Measurements from ENCODE around the gene TRAF7. TPM values are rescaled to one million over a fixed set of nuclear protein-coding genes. Genes with fewer than 3 reads are reported as not detected.
"Not testable (repeated sequence)": the region's sequence is repeated elsewhere in the genome, so short reads cannot be mapped to it uniquely, and the experiment has no call there.

Gene TRAF7
- total RNA-seq, 2 experiments from 2014 or later, result 19.9 to 24.0 TPM

DNA sequence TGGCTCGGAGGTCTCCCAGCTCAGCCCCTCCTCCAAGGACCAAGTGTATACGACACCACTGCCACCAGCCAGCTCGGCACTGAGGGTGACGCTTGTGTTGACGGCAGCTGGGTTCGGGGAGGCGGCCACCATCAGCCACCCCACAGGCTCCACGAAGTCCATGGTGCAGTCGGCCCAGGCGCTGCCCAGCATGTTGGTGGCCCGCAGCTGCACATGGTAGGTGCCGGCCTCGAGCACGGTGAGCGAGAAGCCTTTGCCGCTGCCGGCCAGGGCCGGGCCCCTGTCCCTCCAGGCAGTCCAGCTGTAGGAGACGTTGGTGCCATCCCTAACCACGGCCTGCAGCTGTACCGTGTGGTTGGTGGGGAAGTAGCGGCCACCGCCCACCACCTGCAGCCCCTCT lies 45.7 kb upstream of the TRAF7 start:
- H3K36me3 Mint-ChIP-seq (ENCODE audit: low read depth); POLR2A ChIA-PET; H3K27me3 ChIP-seq (ENCODE audit: control insufficient read depth in 1 of 2, insufficient read depth in 2 of 2, low read length in 2 of 2); CTCF ChIA-PET; H3K4me1 Mint-ChIP-seq (ENCODE audit: low read depth); DNase-seq; H3K27ac ChIP-seq (ENCODE audit: low read depth in 1 of 2, low read length in 2 of 2); H3K36me3 ChIP-seq (ENCODE audit: insufficient read depth, low read length); H3K4me3 ChIP-seq (ENCODE audit: low read length); intact Hi-C loops (cut with DNase I, micrococcal nuclease); H3K4me1 ChIP-seq (ENCODE audit: insufficient read depth, low read length); H3K9me3 Mint-ChIP-seq; H3K4me3 Mint-ChIP-seq; H3K27ac Mint-ChIP-seq; H3K9me3 ChIP-seq (ENCODE audit: control insufficient read depth in 1 of 2, insufficient read depth in 1 of 2, low read length in 2 of 2); H3K27me3 Mint-ChIP-seq; ATAC-seq (ENCODE audit: poor library complexity): not testable (repeated sequence)

DNA sequence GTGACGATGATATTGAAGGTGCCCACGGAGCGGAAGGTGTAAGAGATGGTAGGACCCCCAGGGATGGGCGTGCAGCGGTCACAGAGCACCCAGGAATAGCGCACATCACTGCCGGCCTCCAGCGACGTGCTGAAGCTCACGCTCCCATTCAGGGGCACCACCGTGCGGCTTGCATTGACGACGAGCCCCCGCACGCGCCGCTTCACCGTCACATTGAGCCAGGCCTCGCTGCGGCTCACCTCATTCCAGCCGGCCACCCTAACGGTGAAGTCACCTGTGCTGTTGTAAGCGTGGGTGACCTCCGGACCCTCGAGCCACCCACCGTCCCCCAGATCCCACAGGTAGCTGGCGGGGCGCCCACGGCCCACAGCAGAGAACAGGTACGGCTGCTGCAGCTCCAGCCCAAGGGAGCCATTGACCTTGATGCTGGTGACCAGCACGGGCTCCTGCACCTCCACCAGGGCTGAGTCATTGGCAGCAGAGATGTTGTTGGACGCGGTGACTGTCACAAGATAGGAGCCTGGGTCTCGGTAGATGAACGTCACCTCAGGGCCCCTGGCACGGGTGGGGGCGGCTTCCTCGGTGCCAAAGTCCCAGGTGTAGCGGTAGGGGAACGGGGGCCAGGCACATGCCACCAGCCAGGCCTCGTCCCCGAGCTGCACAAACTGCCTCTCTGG lies 45.1 kb upstream of the TRAF7 start:
- CTCF ChIA-PET; H3K27ac ChIP-seq (ENCODE audit: low read depth in 1 of 2, low read length in 2 of 2); DNase-seq; H3K4me1 Mint-ChIP-seq (ENCODE audit: low read depth); H3K27ac Mint-ChIP-seq; H3K27me3 Mint-ChIP-seq; intact Hi-C loops (cut with DNase I, micrococcal nuclease); POLR2A ChIA-PET; H3K36me3 Mint-ChIP-seq (ENCODE audit: low read depth); H3K36me3 ChIP-seq (ENCODE audit: insufficient read depth, low read length); H3K27me3 ChIP-seq (ENCODE audit: control insufficient read depth in 1 of 2, insufficient read depth in 2 of 2, low read length in 2 of 2); H3K9me3 Mint-ChIP-seq; ATAC-seq (ENCODE audit: poor library complexity); H3K9me3 ChIP-seq (ENCODE audit: control insufficient read depth in 1 of 2, insufficient read depth in 1 of 2, low read length in 2 of 2); H3K4me1 ChIP-seq (ENCODE audit: insufficient read depth, low read length); H3K4me3 Mint-ChIP-seq; H3K4me3 ChIP-seq (ENCODE audit: low read length): not testable (repeated sequence)

DNA sequence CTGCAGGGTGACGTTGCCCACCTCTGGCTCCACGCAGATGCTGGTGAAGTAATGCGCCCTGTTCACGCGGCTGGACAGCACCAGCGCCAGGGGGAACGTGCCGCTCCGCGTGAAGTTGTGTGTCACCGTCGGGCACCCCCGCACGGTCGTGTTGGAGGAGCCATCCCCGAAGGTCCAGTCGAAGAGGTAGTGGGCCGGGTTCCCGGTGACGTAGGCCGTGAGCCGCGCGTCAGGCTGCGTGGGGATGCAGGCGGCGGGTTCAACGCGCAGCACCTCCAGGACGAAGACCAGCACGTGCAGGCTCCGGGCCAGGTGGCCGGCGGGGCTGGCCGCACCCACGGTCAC lies 44.6 kb upstream of the TRAF7 start:
- H3K4me1 Mint-ChIP-seq (ENCODE audit: low read depth); H3K27ac ChIP-seq (ENCODE audit: low read depth in 1 of 2, low read length in 2 of 2); H3K27ac Mint-ChIP-seq; H3K9me3 Mint-ChIP-seq; H3K27me3 Mint-ChIP-seq; H3K36me3 ChIP-seq (ENCODE audit: insufficient read depth, low read length); H3K4me3 ChIP-seq (ENCODE audit: low read length); POLR2A ChIA-PET; H3K9me3 ChIP-seq (ENCODE audit: control insufficient read depth in 1 of 2, insufficient read depth in 1 of 2, low read length in 2 of 2); ATAC-seq (ENCODE audit: poor library complexity); intact Hi-C loops (cut with DNase I, micrococcal nuclease); H3K27me3 ChIP-seq (ENCODE audit: control insufficient read depth in 1 of 2, insufficient read depth in 2 of 2, low read length in 2 of 2); H3K4me3 Mint-ChIP-seq; H3K4me1 ChIP-seq (ENCODE audit: insufficient read depth, low read length); CTCF ChIA-PET; H3K36me3 Mint-ChIP-seq (ENCODE audit: low read depth): not testable (repeated sequence)
- DNase-seq, result peak in 1 of 14 experiments; percentile 21

DNA sequence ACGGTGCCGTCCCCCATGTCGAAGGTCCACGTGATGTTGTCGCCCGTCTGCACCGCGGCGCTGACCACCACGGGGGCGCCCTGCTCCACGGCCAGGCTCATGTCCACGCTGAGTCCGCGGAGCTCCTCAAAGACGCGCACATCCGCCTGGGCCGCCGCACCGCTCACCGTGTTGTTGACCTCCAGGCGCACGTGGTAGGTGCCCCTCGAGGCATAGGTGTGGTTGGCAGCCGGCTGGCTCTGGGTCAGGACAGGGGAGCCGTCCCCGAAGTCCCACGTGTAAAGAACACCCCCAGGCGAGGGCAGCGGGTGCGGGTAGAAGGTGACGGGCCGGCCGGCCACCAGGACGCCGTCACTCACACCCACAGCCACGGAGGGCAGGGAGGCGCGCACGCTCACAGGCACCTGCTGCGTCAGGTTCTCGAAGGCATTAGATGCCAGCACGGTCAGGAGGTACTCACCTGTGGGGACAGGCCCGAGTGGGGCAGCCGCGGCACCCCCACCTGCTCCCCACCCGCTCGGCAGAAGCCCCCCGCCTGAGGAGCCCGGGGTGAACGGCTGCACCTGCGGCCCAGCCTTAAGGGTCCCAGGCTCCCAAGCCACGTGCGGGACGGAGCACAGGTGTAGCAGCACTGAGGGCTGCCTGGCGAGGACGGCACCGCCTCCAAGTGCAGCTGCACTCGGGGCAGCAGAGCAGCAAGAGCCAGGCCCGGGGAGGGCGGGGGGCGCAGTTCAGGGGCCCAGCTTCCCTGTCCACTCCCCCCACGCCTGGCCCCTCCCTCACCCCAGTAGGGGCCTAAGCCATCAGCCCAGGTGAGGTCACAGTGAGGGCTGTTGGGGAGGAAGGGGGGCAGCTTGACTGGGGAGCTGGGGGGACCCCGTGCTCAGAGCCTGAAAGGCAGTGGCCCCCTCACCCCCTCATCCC lies 43.9 kb upstream of the TRAF7 start:
- H3K27ac Mint-ChIP-seq; H3K9me3 ChIP-seq (ENCODE audit: control insufficient read depth in 1 of 2, insufficient read depth in 1 of 2, low read length in 2 of 2); H3K27ac ChIP-seq (ENCODE audit: low read depth in 1 of 2, low read length in 2 of 2); DNase-seq; H3K4me3 Mint-ChIP-seq; H3K36me3 Mint-ChIP-seq (ENCODE audit: low read depth); H3K27me3 Mint-ChIP-seq; ATAC-seq (ENCODE audit: poor library complexity); H3K4me3 ChIP-seq (ENCODE audit: low read length); CTCF ChIA-PET; H3K9me3 Mint-ChIP-seq; H3K4me1 ChIP-seq (ENCODE audit: insufficient read depth, low read length); H3K36me3 ChIP-seq (ENCODE audit: insufficient read depth, low read length); H3K4me1 Mint-ChIP-seq (ENCODE audit: low read depth); POLR2A ChIA-PET; H3K27me3 ChIP-seq (ENCODE audit: control insufficient read depth in 1 of 2, insufficient read depth in 2 of 2, low read length in 2 of 2); intact Hi-C loops (cut with DNase I, micrococcal nuclease): not testable (repeated sequence)

DNA sequence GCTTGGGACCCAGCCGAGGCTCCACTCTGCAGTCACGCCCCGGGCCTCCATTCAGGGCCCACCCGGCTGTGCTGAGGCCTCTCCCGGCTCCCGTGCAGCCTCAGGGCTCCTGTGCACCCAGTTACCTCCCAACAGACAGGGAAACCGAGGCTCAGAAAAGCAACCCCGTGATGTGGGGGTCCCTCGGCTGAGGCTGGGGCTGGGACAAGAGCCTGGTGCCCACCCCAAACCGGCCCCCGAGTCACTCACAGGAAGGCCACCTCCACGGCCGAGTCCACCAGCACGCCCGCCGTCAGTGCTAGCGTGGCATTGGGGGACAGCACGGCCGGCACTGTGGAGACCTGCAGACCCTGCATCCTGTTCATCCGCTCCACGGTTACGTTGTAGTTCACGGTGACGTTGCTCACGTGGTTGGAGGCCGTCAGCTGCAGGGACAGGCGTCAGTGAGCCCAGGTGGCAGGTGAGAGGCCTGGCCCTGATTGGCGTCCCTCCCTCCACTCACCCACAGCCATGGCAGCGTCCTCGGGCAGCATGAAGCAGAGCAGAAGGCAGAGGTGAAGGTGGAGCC lies 43.0 kb upstream of the TRAF7 start:
- H3K27me3 Mint-ChIP-seq; H3K4me1 Mint-ChIP-seq (ENCODE audit: low read depth); H3K4me3 ChIP-seq (ENCODE audit: low read length); CTCF ChIA-PET; H3K9me3 ChIP-seq (ENCODE audit: control insufficient read depth in 1 of 2, insufficient read depth in 1 of 2, low read length in 2 of 2); ATAC-seq (ENCODE audit: poor library complexity); H3K27ac Mint-ChIP-seq; H3K27me3 ChIP-seq (ENCODE audit: control insufficient read depth in 1 of 2, insufficient read depth in 2 of 2, low read length in 2 of 2); POLR2A ChIA-PET; H3K9me3 Mint-ChIP-seq; H3K4me3 Mint-ChIP-seq; H3K27ac ChIP-seq (ENCODE audit: low read depth in 1 of 2, low read length in 2 of 2); H3K4me1 ChIP-seq (ENCODE audit: insufficient read depth, low read length); DNase-seq; intact Hi-C loops (cut with DNase I, micrococcal nuclease); H3K36me3 ChIP-seq (ENCODE audit: insufficient read depth, low read length); H3K36me3 Mint-ChIP-seq (ENCODE audit: low read depth): not testable (repeated sequence)

DNA sequence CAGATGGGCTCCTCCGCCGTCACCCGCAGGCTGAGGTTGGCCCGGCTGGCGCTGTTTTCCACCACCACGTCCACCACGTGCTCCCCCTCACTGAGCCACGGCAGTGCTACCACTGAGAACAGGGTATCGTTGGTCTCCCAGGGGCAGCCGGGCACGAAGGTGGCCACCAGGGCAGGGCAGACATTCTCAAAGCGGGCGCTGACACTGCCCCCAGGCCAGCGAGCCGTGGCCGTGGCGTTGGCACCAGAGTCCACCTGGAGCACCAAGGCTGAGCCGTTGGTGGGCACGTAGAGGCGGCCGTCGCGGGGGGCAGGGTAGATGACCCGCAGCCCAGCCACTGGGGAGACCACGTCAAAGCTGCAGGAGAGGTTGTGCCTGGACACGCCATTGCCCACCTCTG lies 41.4 kb upstream of the TRAF7 start:
- ATAC-seq (ENCODE audit: poor library complexity); H3K4me3 Mint-ChIP-seq; H3K27ac Mint-ChIP-seq; H3K9me3 ChIP-seq (ENCODE audit: control insufficient read depth in 1 of 2, insufficient read depth in 1 of 2, low read length in 2 of 2); H3K36me3 Mint-ChIP-seq (ENCODE audit: low read depth); intact Hi-C loops (cut with DNase I, micrococcal nuclease); H3K27ac ChIP-seq (ENCODE audit: low read depth in 1 of 2, low read length in 2 of 2); H3K4me3 ChIP-seq (ENCODE audit: low read length); H3K36me3 ChIP-seq (ENCODE audit: insufficient read depth, low read length); H3K4me1 ChIP-seq (ENCODE audit: insufficient read depth, low read length); H3K9me3 Mint-ChIP-seq; H3K27me3 ChIP-seq (ENCODE audit: control insufficient read depth in 1 of 2, insufficient read depth in 2 of 2, low read length in 2 of 2); H3K27me3 Mint-ChIP-seq; CTCF ChIA-PET; H3K4me1 Mint-ChIP-seq (ENCODE audit: low read depth); DNase-seq; POLR2A ChIA-PET: not testable (repeated sequence)

Data from CD4-positive, alpha-beta T cell (primary cell).